H1 (cell line): ENCODE results near the gene COL5A2. TPM values are rescaled to one million over a fixed set of nuclear protein-coding genes. Genes with fewer than 3 reads are reported as not detected.

Experiments
- CTCF ChIA-PET: fragments of 300-600 bp; sonication (Branson Sonifier 250); formaldehyde crosslinking; loops from one replicate; lab custom pipeline; 2021; ENCODE audit not compliant: partially characterized antibody; lab: Charles Lee
- POLR2A ChIA-PET: fragments of 300-600 bp; sonication (Branson Sonifier 250); formaldehyde crosslinking; loops from one replicate; lab custom pipeline; 2021; ENCODE audit warnings: inconsistent platforms; ENCODE audit not compliant: partially characterized antibody; lab: Charles Lee
- DNase-seq, 2 experiments: peaks; one replicate each; pipeline versions ENCODE4 v3.0.0 to v3.0.0-alpha.2; 2010 to 2022; ENCODE audit warnings: low spot score in 2 of 2, low read depth in 1 of 2, mixed read lengths in 1 of 2
- FAIRE-seq: peaks from 2 replicates; lab custom pipeline; 2011; peaks lifted over from hg19 to GRCh38; lab: Jason Lieb, UNC
- H2AFZ ChIP-seq: 2 replicates; pipeline ENCODE4 v1.8.1; 2012; ENCODE audit warnings: low read length, inconsistent platforms
- H2AK5ac ChIP-seq: 2 replicates; pipeline ENCODE4 v1.6.1; 2013; ENCODE audit warnings: low read depth, low read length
- H2BK120ac ChIP-seq: replicated peaks from 2 replicates; pipeline ENCODE3; 2013; ENCODE audit warnings: low read depth, low read length, inconsistent platforms
- H2BK12ac ChIP-seq: 2 replicates; pipeline ENCODE4 v1.6.1; 2013; ENCODE audit warnings: low read depth, low read length
- H2BK15ac ChIP-seq: 2 replicates; pipeline ENCODE4 v1.6.1; 2013; ENCODE audit warnings: low read length
- H2BK20ac ChIP-seq: 2 replicates; pipeline ENCODE4 v1.6.1; 2013; ENCODE audit warnings: low read length
- H2BK5ac ChIP-seq: 2 replicates; pipeline ENCODE4 v1.6.1; 2013; ENCODE audit warnings: low read depth, low read length
- H3K14ac ChIP-seq: 2 replicates; pipeline ENCODE4 v1.6.1; 2013; ENCODE audit warnings: inconsistent platforms; ENCODE audit not compliant: insufficient read length
- H3K18ac ChIP-seq: 2 replicates; pipeline ENCODE4 v1.6.1; 2013; ENCODE audit warnings: low read length; ENCODE audit errors: extremely low read depth
- H3K23ac ChIP-seq: 2 replicates; pipeline ENCODE4 v1.6.1; 2013; ENCODE audit warnings: inconsistent platforms; ENCODE audit not compliant: insufficient read length
- H3K23me2 ChIP-seq: 2 replicates; pipeline ENCODE4 v1.6.1; 2013; ENCODE audit warnings: low read depth, low read length
- H3K27ac ChIP-seq: 2 replicates; pipeline ENCODE4 v1.6.1; 2011; ENCODE audit warnings: low read depth, low read length, inconsistent platforms
- H3K27me3 ChIP-seq, 4 experiments: replicated peaks in 1 of 4; 1 replicate in 1 of 4; 2 replicates in 3 of 4; pipeline versions ENCODE4 v1.6.1 to v1.8.1; 2011 to 2013; ENCODE audit warnings: low read length in 3 of 4, mild to moderate bottlenecking in 3 of 4, inconsistent platforms in 2 of 4, mixed read lengths in 2 of 4, moderate library complexity in 1 of 4; ENCODE audit not compliant: control insufficient read depth in 3 of 4, insufficient read depth in 3 of 4; ENCODE audit errors: extremely low read depth in 1 of 4
- H3K36me3 ChIP-seq, 4 experiments: 2 replicates each; pipeline versions ENCODE4 v1.6.1 to v1.8.1; 2011 to 2013; ENCODE audit warnings: mild to moderate bottlenecking in 4 of 4, low read length in 3 of 4, moderate library complexity in 2 of 4, control low read depth in 1 of 4, inconsistent platforms in 1 of 4; ENCODE audit not compliant: insufficient read depth in 4 of 4, control insufficient read depth in 2 of 4
- H3K4ac ChIP-seq: replicated peaks from 2 replicates; pipeline ENCODE3; 2013; ENCODE audit warnings: low read length, low read depth, mixed read lengths, inconsistent platforms; ENCODE audit not compliant: insufficient read length
- H3K4me1 ChIP-seq, 4 experiments: replicated peaks in 1 of 4; 1 replicate in 1 of 4; 2 replicates in 3 of 4; pipeline versions ENCODE4 v1.6.1 to v1.8.1; 2011 to 2013; ENCODE audit warnings: low read length in 3 of 4, inconsistent platforms in 2 of 4, mixed read lengths in 1 of 4; ENCODE audit not compliant: insufficient read depth in 4 of 4, control insufficient read depth in 3 of 4
- H3K4me2 ChIP-seq, 2 experiments: 2 replicates each; pipeline versions ENCODE4 v1.6.1 to v1.8.1; 2011 to 2013; ENCODE audit warnings: low read depth in 2 of 2, low read length in 2 of 2, control low read depth in 1 of 2, inconsistent platforms in 1 of 2, mild to moderate bottlenecking in 1 of 2; ENCODE audit not compliant: insufficient read depth in 1 of 2
- H3K4me3 ChIP-seq, 4 experiments: fragments of 200-600, 300-600 bp in 1 of 4; sonication (generic), shearing (Covaris generic), sonication (Bioruptor Twin) in 1 of 4; 2 replicates each; pipeline versions ENCODE4 v1.5.1 to v1.8.1; 2011 to 2016; ENCODE audit warnings: low read length in 4 of 4, low read depth in 3 of 4, control low read depth in 2 of 4, inconsistent platforms in 2 of 4, mild to moderate bottlenecking in 2 of 4, mixed read lengths in 1 of 4, moderate library complexity in 1 of 4; ENCODE audit not compliant: insufficient read depth in 2 of 4; ENCODE audit errors: extremely low read depth in 1 of 4
- H3K56ac ChIP-seq: replicated peaks from 2 replicates; pipeline ENCODE3; 2013; ENCODE audit warnings: low read depth, mild to moderate bottlenecking, mixed read lengths, low read length, inconsistent platforms; ENCODE audit not compliant: insufficient read length
- H3K79me1 ChIP-seq: 2 replicates; pipeline ENCODE4 v1.6.1; 2013; ENCODE audit warnings: low read depth, low read length, control low read depth
- H3K79me2 ChIP-seq, 2 experiments: 2 replicates each; pipeline versions ENCODE4 v1.6.1 to v1.8.1; 2012 to 2013; ENCODE audit warnings: low read length in 2 of 2, mild to moderate bottlenecking in 2 of 2, inconsistent platforms in 1 of 2; ENCODE audit not compliant: insufficient read depth in 2 of 2, control insufficient read depth in 1 of 2
- H3K9ac ChIP-seq, 4 experiments: replicated peaks in 1 of 4; 1 replicate in 1 of 4; 2 replicates in 3 of 4; pipeline versions ENCODE4 v1.6.1 to v1.8.1; 2011 to 2013; ENCODE audit warnings: low read depth in 3 of 4, low read length in 3 of 4, control low read depth in 2 of 4, mild to moderate bottlenecking in 2 of 4, moderate library complexity in 2 of 4, inconsistent platforms in 1 of 4; ENCODE audit errors: extremely low read depth in 1 of 4
- H3K9me3 ChIP-seq, 2 experiments: 2 replicates each; pipeline versions ENCODE4 v1.6.1 to v1.8.1; 2012 to 2013; ENCODE audit warnings: mild to moderate bottlenecking in 2 of 2, moderate library complexity in 2 of 2, control low read depth in 1 of 2, inconsistent platforms in 1 of 2, low read depth in 1 of 2, low read length in 1 of 2, mixed read lengths in 1 of 2; ENCODE audit not compliant: insufficient read depth in 2 of 2
- H4K20me1 ChIP-seq, 2 experiments: replicated peaks in 1 of 2; 2 replicates each; pipeline versions ENCODE3 to v1.8.1; 2011 to 2013; ENCODE audit warnings: inconsistent platforms in 2 of 2, low read length in 2 of 2, mild to moderate bottlenecking in 1 of 2; ENCODE audit not compliant: insufficient read depth in 2 of 2, control insufficient read depth in 1 of 2
- H4K5ac ChIP-seq: 2 replicates; pipeline ENCODE4 v1.6.1; 2013; ENCODE audit warnings: low read length, low read depth, mixed read lengths, inconsistent platforms; ENCODE audit not compliant: insufficient read length
- H4K8ac ChIP-seq: 2 replicates; pipeline ENCODE4 v1.8.0; 2013; ENCODE audit warnings: mild to moderate bottlenecking, moderate library complexity, low read length, inconsistent platforms; ENCODE audit not compliant: insufficient read depth; ENCODE audit errors: extremely low read depth
- H4K91ac ChIP-seq: replicated peaks from 2 replicates; pipeline ENCODE3; 2013; ENCODE audit warnings: low read length, mixed read lengths, inconsistent platforms; ENCODE audit not compliant: insufficient read length
- ASH2L ChIP-seq: fragments of 200-600, 300-600 bp; sonication (generic); IDR thresholded peaks from one replicate; pipeline ENCODE4 v1.7.1; 2017; ENCODE audit warnings: low read length
- CTBP2 ChIP-seq: IDR thresholded peaks from 2 replicates; pipeline ENCODE4 v1.7.0; 2011; ENCODE audit warnings: borderline replicate concordance, mild to moderate bottlenecking, moderate library complexity, mixed read lengths, low read length; ENCODE audit not compliant: insufficient read depth, insufficient read length
- EGR1 ChIP-seq: IDR thresholded peaks from 2 replicates; pipeline ENCODE4 v1.6.1; 2011; ENCODE audit warnings: low read depth, low read length, borderline replicate concordance
- GTF2F1 ChIP-seq: IDR thresholded peaks from 2 replicates; pipeline ENCODE4 v1.6.1; 2012; ENCODE audit warnings: low read depth, low read length, improper control_type of control experiment, borderline replicate concordance
- JUND ChIP-seq: IDR thresholded peaks from 2 replicates; pipeline ENCODE4 v1.6.1; 2011; ENCODE audit warnings: mild to moderate bottlenecking, improper control_type of control experiment, low read length
- POU5F1 ChIP-seq: IDR thresholded peaks from 2 replicates; pipeline ENCODE4 v1.6.1; 2011; ENCODE audit warnings: low read depth, mild to moderate bottlenecking, low read length, moderate library complexity
- RNF2 ChIP-seq: fragments of 200-900, 300-1000 bp; sonication (generic); IDR thresholded peaks from 2 replicates; pipeline ENCODE4 v1.7.1; 2016; ENCODE audit warnings: borderline replicate concordance, low read depth, mild to moderate bottlenecking, antibody characterized with exemption, low read length; ENCODE audit not compliant: poor library complexity, severe bottlenecking; ENCODE audit errors: missing control alignments
- SIN3A ChIP-seq, 2 experiments: IDR thresholded peaks in 1 of 2; conservative IDR thresholded peaks in 1 of 2; 2 replicates each; pipeline ENCODE4 v1.6.1; 2011 to 2012; ENCODE audit warnings: low read length in 2 of 2, improper control_type of control experiment in 1 of 2, low read depth in 1 of 2, mild to moderate bottlenecking in 1 of 2
- SP2 ChIP-seq: IDR thresholded peaks from 2 replicates; pipeline ENCODE4 v1.6.1; 2012; ENCODE audit warnings: mild to moderate bottlenecking, low read length, inconsistent platforms
- SUZ12 ChIP-seq: fragments of 200-600 bp; sonication (generic); IDR thresholded peaks from 2 replicates; pipeline ENCODE4 v1.6.1; 2012; ENCODE audit warnings: mild to moderate bottlenecking, inconsistent platforms, low read length, moderate library complexity, mixed read lengths
- TAF1 ChIP-seq: IDR thresholded peaks from 2 replicates; pipeline ENCODE4 v1.6.1; 2011; ENCODE audit warnings: mild to moderate bottlenecking, low read depth, low read length
- WGBS, 2 experiments: shearing (Covaris generic) in 1 of 2; methylation state at CpG; one replicate each; pipeline versions ENCODE4 v1.1.6 to v1.1.7; 2013 to 2015; ENCODE audit warnings: low lambda C conversion rate in 2 of 2, mixed read lengths in 2 of 2, inconsistent platforms in 1 of 2, low coverage in 1 of 2, missing lambda C conversion rate in 1 of 2; ENCODE audit not compliant: insufficient replicate concordance in 2 of 2, insufficient coverage in 1 of 2, insufficient read length in 1 of 2; ENCODE audit errors: extremely low coverage in 1 of 2, missing lambda C conversion rate in 1 of 2; 5-methylcytosine and 5-hydroxymethylcytosine counted together
- polyA plus RNA-seq, 7 experiments: library from polyadenylated mRNA; depleted of rRNA in 3 of 7; stranded (reverse) in 5 of 7; unstranded in 2 of 7; fragments of >200 nt in 5 of 7; fragments of 200-250 nt in 2 of 7; gene quantifications; 1 replicate in 5 of 7; 2 replicates in 1 of 7; 4 replicates in 1 of 7; pipeline versions ENCODE4 v1.2.1 to v1.2.3, GENCODE V29; 2011 to 2013; ENCODE audit warnings: missing spikeins in 2 of 7, mixed read lengths in 2 of 7
- total RNA-seq: library from RNA; stranded (reverse); fragmentation: NEBNext Ultra II Directional; extraction: Animal tissue kit (Norgen Biotek cat#: 25700); gene quantifications from 2 replicates; pipeline ENCODE4 v1.2.1, GENCODE V29; 2021
- TF ChIP-seq, protein P1 (sequence below), 3 experiments: IDR thresholded peaks; 1 replicate in 2 of 3; 2 replicates in 1 of 3; pipeline versions ENCODE4 v1.5.1 to v1.6.1; 2011; ENCODE audit warnings: low read length in 3 of 3, mild to moderate bottlenecking in 3 of 3, inconsistent platforms in 2 of 3, low read depth in 1 of 3, moderate library complexity in 1 of 3; ENCODE audit not compliant: insufficient read depth in 1 of 3; ENCODE audit errors: control extremely low read depth in 1 of 3

Gene COL5A2
- total and polyA plus RNA-seq, 2 of the 8 experiments (the other 6 are each of a cell fraction or from before 2014, with no cell fraction given) = 4.7 to 24.2 TPM

DNA sequence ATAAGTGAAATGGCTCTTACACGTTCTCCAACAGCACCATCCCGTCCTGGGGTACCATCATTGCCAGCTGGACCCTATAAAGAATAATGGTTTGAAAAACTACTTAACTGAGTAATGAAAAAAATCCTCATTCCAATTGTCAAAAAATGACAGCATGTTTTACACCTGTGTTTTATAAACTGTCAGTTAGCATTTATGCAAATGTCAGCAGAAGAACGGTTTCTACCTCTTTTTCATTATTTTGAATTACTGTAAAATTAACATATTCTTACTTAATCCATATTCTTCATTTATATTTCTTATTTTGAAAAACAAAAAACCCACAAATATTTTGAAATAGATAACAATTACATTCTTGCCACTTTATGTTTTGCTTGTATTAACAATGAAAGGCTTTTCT lies 131.4 kb downstream of the COL5A2 start:
- Histone ChIP-seq H3K4me3 (no peak overlapping the region), H2AK5ac (no peak overlapping the region), H4K8ac (no peak overlapping the region), H3K36me3 (no peaks in the 10 kb centered on the region), H3K27ac (no peak overlapping the region), H3K79me2 (no peaks in the 10 kb centered on the region), H3K23me2 (no peaks in the 10 kb centered on the region), H2BK15ac (no peak overlapping the region), H3K14ac (no peak overlapping the region), H3K27me3 (no peaks in the 10 kb centered on the region), H2BK5ac (no peak overlapping the region), H4K91ac (no peak overlapping the region), H3K4me1 (no peaks in the 10 kb centered on the region), H4K20me1 (no peaks in the 10 kb centered on the region), H2AFZ (no peak overlapping the region), H3K4ac (no peak overlapping the region), H3K18ac (no peak overlapping the region), H2BK12ac (no peak overlapping the region), H3K23ac (no peak overlapping the region), H3K56ac (no peak overlapping the region), H2BK20ac (no peak overlapping the region), H4K5ac (no peak overlapping the region), H3K79me1 (no peaks in the 10 kb centered on the region), H3K4me2 (no peak overlapping the region), H3K9me3 (no peaks in the 10 kb centered on the region), H3K9ac (no peak overlapping the region), H2BK120ac (no peak overlapping the region)
- WGBS, 2 experiments = 94% methylated on average over 3 of the region's 3 CpGs; no CpG with 5 or more reads in 1 of the 2 experiments
- FAIRE-seq (no peak), DNase-seq (no peak)
- CTCF ChIA-PET = no interaction called here
- POLR2A ChIA-PET = no interaction called here
- TF ChIP-seq GTF2F1 (no peak), CTBP2 (no peak), SUZ12 (no peak), SP2 (no peak), SIN3A (conservative IDR thresholded peaks at IDR 0.05 in 1 of 2, IDR thresholded peaks at IDR 0.05 in 1 of 2; ENCODE audit: low read depth in 1 of 2, low read length in 2 of 2) (no peak), EGR1 (no peak), POU5F1 (no peak), TAF1 (no peak), JUND (no peak), RNF2 (no peak), ASH2L (no peak)
- TF ChIP-seq, protein P1, sequence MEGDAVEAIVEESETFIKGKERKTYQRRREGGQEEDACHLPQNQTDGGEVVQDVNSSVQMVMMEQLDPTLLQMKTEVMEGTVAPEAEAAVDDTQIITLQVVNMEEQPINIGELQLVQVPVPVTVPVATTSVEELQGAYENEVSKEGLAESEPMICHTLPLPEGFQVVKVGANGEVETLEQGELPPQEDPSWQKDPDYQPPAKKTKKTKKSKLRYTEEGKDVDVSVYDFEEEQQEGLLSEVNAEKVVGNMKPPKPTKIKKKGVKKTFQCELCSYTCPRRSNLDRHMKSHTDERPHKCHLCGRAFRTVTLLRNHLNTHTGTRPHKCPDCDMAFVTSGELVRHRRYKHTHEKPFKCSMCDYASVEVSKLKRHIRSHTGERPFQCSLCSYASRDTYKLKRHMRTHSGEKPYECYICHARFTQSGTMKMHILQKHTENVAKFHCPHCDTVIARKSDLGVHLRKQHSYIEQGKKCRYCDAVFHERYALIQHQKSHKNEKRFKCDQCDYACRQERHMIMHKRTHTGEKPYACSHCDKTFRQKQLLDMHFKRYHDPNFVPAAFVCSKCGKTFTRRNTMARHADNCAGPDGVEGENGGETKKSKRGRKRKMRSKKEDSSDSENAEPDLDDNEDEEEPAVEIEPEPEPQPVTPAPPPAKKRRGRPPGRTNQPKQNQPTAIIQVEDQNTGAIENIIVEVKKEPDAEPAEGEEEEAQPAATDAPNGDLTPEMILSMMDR (IDR thresholded peaks at IDR 0.05; ENCODE audit: control extremely low read depth in 1 of 3, insufficient read depth in 1 of 3, low read depth in 1 of 3, low read length in 3 of 3) = no peak
